ENCODE data around the gene RPS6KA1. TPM values are rescaled to one million over a fixed set of nuclear protein-coding genes. Genes with fewer than 3 reads are reported as not detected.

RPS6KA1 gene
- total RNA-seq, 6 donors from 2014 or later, result 91.1 to 161 (median 120) TPM

GRCh38 chr1:26539722-26540121, 10.2 kb downstream of the RPS6KA1 start:
- ATAC-seq (ENCODE audit: low FRiP score in 2 of 2), result no peak

GRCh38 chr1:26540351-26540750, 10.8 kb downstream of the RPS6KA1 start:
- no peaks in the 10 kb centered on the region for H3K27me3 ChIP-seq
- no peak overlapping the region for H3K4me3 ChIP-seq
- H3K27ac ChIP-seq, result peak overlapping the region; percentile 55 to 93 (median 90)

More at GRCh38 chr1:26539722-26540121, 10.2 kb downstream of the RPS6KA1 start:
- Histone ChIP-seq H3K4me3 (no peak overlapping the region), H3K27me3 (no peaks in the 10 kb centered on the region), H3K4me1 (peaks cover 44 to 72% (median 59%) of the 10 kb centered on the region in 4 donors), H3K9me3 (no peaks in the 10 kb centered on the region), H3K27ac (peak overlapping the region; percentile 55 to 93 (median 90)), H3K36me3 (peaks cover 0 to 24% (median 7%) of the 10 kb centered on the region in 4 donors)
- WGBS, 2 donors, result 36 to 49% methylated on average over 6 of the region's 6 CpGs
- DNase-seq, result peak in 1 of 2 donors; percentile 29
- TF ChIP-seq CTCF (IDR thresholded peaks at IDR 0.05) (no peak), POLR2A (IDR thresholded peaks at IDR 0.05) (no peak), POLR2AphosphoS5 (IDR thresholded peaks at IDR 0.05) (no peak), EP300 (IDR thresholded peaks at IDR 0.05) (no peak)

GRCh38 chr1:26541431-26541815, 11.9 kb downstream of the RPS6KA1 start:
- ATAC-seq (ENCODE audit: low FRiP score in 2 of 2) (no peak), DNase-seq (no peak)
- 72 to 80% methylated on average over 6 to 7 of the region's 7 CpGs for WGBS, 2 donors
- Histone ChIP-seq H3K27me3 (no peaks in the 10 kb centered on the region), H3K27ac (peak overlapping the region; percentile 87 to 93 (median 91)), H3K4me1 (peaks cover 39 to 62% (median 52%) of the 10 kb centered on the region in 4 donors), H3K4me3 (no peak overlapping the region), H3K9me3 (no peaks in the 10 kb centered on the region), H3K36me3 (peaks cover 0 to 24% (median 9%) of the 10 kb centered on the region in 4 donors)
- no peak for TF ChIP-seq CTCF (IDR thresholded peaks at IDR 0.05)
- TF ChIP-seq POLR2A (IDR thresholded peaks at IDR 0.05), result no peak
- TF ChIP-seq POLR2AphosphoS5 (IDR thresholded peaks at IDR 0.05), result no peak
- TF ChIP-seq EP300 (IDR thresholded peaks at IDR 0.05), result no peak

More at GRCh38 chr1:26540351-26540750, 10.8 kb downstream of the RPS6KA1 start:
- TF ChIP-seq POLR2AphosphoS5 (IDR thresholded peaks at IDR 0.05), result no peak
- no peak for TF ChIP-seq CTCF (IDR thresholded peaks at IDR 0.05)
- TF ChIP-seq POLR2A (IDR thresholded peaks at IDR 0.05), result no peak
- TF ChIP-seq EP300 (IDR thresholded peaks at IDR 0.05), result no peak
- ATAC-seq (ENCODE audit: low FRiP score in 2 of 2) (no peak), DNase-seq (no peak)
- no peaks in the 10 kb centered on the region for H3K9me3 ChIP-seq
- WGBS, 2 donors, result 97 to 100% methylated on average over 3 of the region's 3 CpGs
- H3K36me3 ChIP-seq, result peaks cover 0 to 24% (median 7%) of the 10 kb centered on the region in 4 donors
- peaks cover 40 to 66% (median 53%) of the 10 kb centered on the region in 4 donors for H3K4me1 ChIP-seq

- peaks cover 39 to 68% (median 54%) of the 10 kb centered on the region in 4 donors for H3K4me1 ChIP-seq
- 19 to 66% methylated on average over 8 to 18 of the region's 18 CpGs for WGBS, 2 donors
- H3K27me3 ChIP-seq, result no peaks in the 10 kb centered on the region
- ATAC-seq (ENCODE audit: low FRiP score in 2 of 2) (peak; percentile 86 to 91), DNase-seq (peak; percentile 90 to 93)
- peak overlapping the region; percentile 87 to 93 (median 91) for H3K27ac ChIP-seq
- H3K4me3 ChIP-seq, result peak overlapping the region in 2 of 4 donors; percentile 19 to 24
- H3K36me3 ChIP-seq, result peaks cover 0 to 25% (median 12%) of the 10 kb centered on the region in 4 donors
- TF ChIP-seq CTCF (IDR thresholded peaks at IDR 0.05), result peak in 5 of 6 experiments; percentile 56 to 88 (median 70)
- peak in 2 of 4 donors; percentile 12 to 71 for TF ChIP-seq POLR2A (IDR thresholded peaks at IDR 0.05)
- TF ChIP-seq EP300 (IDR thresholded peaks at IDR 0.05), result peak in 2 of 4 donors; percentile 43 to 54
- TF ChIP-seq POLR2AphosphoS5 (IDR thresholded peaks at IDR 0.05), result peak; percentile 75 to 86
- H3K9me3 ChIP-seq, result no peaks in the 10 kb centered on the region
These were observed 12.5 kb downstream of the RPS6KA1 start for GRCh38 chr1:26541816-26542711.

Data from upper lobe of left lung (tissue), 6 donors.